ENCODE results near the gene TUBA4A. TPM values are rescaled to one million over a fixed set of nuclear protein-coding genes. Genes with fewer than 3 reads are reported as not detected.

Gene TUBA4A
- total RNA-seq, 1 donor from 2014 or later: 0.14 TPM

- Mint-ChIP-seq H3K36me3 (ENCODE audit: low read depth) (no peaks in the 10 kb centered on the region), H3K27me3 (ENCODE audit: low read depth) (peaks cover 70% of the 10 kb centered on the region), H3K4me1 (peaks cover 6% of the 10 kb centered on the region), H3K27ac (ENCODE audit: unreplicated experiment) (no peak overlapping the region), H3K9me3 (no peaks in the 10 kb centered on the region), H3K4me3 (no peak overlapping the region)
- peak; percentile 95 for DNase-seq (ENCODE audit: low read depth, low spot score)
- TF ChIP-seq, protein P1, sequence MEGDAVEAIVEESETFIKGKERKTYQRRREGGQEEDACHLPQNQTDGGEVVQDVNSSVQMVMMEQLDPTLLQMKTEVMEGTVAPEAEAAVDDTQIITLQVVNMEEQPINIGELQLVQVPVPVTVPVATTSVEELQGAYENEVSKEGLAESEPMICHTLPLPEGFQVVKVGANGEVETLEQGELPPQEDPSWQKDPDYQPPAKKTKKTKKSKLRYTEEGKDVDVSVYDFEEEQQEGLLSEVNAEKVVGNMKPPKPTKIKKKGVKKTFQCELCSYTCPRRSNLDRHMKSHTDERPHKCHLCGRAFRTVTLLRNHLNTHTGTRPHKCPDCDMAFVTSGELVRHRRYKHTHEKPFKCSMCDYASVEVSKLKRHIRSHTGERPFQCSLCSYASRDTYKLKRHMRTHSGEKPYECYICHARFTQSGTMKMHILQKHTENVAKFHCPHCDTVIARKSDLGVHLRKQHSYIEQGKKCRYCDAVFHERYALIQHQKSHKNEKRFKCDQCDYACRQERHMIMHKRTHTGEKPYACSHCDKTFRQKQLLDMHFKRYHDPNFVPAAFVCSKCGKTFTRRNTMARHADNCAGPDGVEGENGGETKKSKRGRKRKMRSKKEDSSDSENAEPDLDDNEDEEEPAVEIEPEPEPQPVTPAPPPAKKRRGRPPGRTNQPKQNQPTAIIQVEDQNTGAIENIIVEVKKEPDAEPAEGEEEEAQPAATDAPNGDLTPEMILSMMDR (conservative IDR thresholded peaks at IDR 0.05): peak; percentile 90
These were observed 45.1 kb upstream of the TUBA4A start for GRCh38 chr2:219298759-219299371.

DNA sequence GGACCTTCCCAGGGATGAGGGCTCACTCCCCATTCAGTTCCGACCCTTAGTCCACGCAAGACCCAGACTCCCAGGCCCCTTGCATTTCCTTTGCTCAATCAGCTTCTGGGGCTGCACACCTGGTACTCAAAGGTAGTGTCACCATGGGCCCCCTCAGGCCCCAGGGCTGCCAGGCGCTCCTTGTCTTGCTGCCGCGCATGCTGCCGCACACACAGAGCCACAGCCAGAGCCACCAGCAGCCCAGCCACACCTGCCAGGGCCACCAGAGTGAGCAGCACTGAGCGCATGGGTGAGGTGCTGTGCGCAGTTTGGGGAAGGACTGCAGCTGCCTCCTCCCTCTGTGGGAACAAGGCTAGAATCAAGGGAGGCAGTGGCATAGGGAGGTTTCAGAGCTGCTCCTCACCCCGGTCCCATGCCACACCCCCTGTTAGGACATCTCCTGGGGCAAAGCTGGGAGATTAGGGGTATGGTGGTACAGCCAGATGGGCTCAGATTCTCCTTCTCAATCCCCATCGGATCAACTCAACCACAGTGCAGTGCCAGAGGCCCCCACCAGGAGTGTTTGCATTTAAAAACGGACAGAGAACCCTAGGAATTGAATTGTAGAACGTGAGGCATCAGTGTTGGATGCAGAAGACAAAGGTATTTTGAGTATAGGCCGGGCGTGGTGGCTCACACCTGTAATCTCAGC lies 44.2 kb upstream of the TUBA4A start:
- peaks cover 61% of the 10 kb centered on the region for H3K27me3 Mint-ChIP-seq (ENCODE audit: low read depth)
- DNase-seq (ENCODE audit: low read depth, low spot score): no peak
- no peak overlapping the region for H3K27ac Mint-ChIP-seq (ENCODE audit: unreplicated experiment)

DNA sequence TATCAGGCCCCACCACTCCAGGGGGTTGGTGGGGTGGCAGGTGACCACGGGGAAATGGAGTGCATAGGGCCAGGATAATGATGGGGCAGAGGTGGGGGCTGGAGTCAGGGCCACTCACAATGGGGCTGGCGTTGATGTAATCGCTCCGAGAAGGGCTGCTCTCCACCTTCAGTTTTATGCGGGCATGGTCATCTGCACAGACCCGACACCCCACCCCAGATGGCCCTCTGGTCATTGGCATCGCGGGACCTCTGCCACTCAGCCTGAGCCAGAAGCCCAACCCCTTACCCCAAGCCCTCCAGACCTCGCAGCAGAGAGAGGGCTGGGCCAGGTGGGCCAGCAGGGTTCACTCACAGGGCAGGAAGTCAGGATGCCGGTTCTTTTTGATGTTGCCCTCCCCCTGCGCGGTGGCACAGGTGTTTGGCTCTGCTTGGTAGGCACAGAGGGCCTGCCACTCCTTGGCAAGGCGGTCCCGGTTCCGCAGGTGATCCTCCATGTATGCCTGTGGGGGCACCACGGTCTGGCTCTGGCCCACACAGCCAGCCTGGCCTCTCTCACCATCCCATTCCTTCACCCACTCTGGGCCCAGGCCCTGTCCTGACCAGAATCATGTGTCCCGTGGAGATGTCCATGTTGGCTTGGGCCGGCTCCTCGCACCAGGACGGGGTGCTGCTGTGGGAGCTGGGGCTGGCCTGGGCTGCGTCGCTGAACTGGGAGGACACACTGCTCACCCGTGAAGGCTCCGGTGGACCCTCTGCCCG lies 43.1 kb upstream of the TUBA4A start:
- Mint-ChIP-seq H3K27ac (ENCODE audit: unreplicated experiment) (no peak overlapping the region), H3K4me1 (peaks cover 6% of the 10 kb centered on the region), H3K9me3 (no peaks in the 10 kb centered on the region), H3K4me3 (no peak overlapping the region), H3K36me3 (ENCODE audit: low read depth) (no peaks in the 10 kb centered on the region), H3K27me3 (ENCODE audit: low read depth) (peaks cover 56% of the 10 kb centered on the region)
- no peak for DNase-seq (ENCODE audit: low read depth, low spot score)
- TF ChIP-seq, protein P1 (conservative IDR thresholded peaks at IDR 0.05): no peak

More for the DNA sequence above, 44.2 kb upstream of the TUBA4A start:
- H3K4me3 Mint-ChIP-seq: no peak overlapping the region
- H3K36me3 Mint-ChIP-seq (ENCODE audit: low read depth): no peaks in the 10 kb centered on the region
- no peaks in the 10 kb centered on the region for H3K9me3 Mint-ChIP-seq
- TF ChIP-seq, protein P1 (conservative IDR thresholded peaks at IDR 0.05): no peak
- H3K4me1 Mint-ChIP-seq: peaks cover 6% of the 10 kb centered on the region

GRCh38 chr2:219296142-219296541 lies 42.4 kb upstream of the TUBA4A start:
- Mint-ChIP-seq H3K4me3 (no peak overlapping the region), H3K36me3 (ENCODE audit: low read depth) (no peaks in the 10 kb centered on the region), H3K4me1 (peaks cover 6% of the 10 kb centered on the region), H3K27me3 (ENCODE audit: low read depth) (peaks cover 51% of the 10 kb centered on the region), H3K9me3 (no peaks in the 10 kb centered on the region), H3K27ac (ENCODE audit: unreplicated experiment) (no peak overlapping the region)
- TF ChIP-seq, protein P1 (conservative IDR thresholded peaks at IDR 0.05): no peak
- DNase-seq (ENCODE audit: low read depth, low spot score): no peak

- Mint-ChIP-seq H3K27ac (ENCODE audit: unreplicated experiment) (peak overlapping the region; percentile 75), H3K36me3 (ENCODE audit: low read depth) (no peaks in the 10 kb centered on the region), H3K4me1 (peaks cover 6% of the 10 kb centered on the region), H3K27me3 (ENCODE audit: low read depth) (peaks cover 39% of the 10 kb centered on the region), H3K4me3 (peak overlapping the region; percentile 68), H3K9me3 (no peaks in the 10 kb centered on the region)
- peak; percentile 79 for DNase-seq (ENCODE audit: low read depth, low spot score)
- TF ChIP-seq, protein P1 (conservative IDR thresholded peaks at IDR 0.05): peak; percentile 99
These were observed 40.9 kb upstream of the TUBA4A start for GRCh38 chr2:219294356-219295351.

Data from neural crest cell (in vitro differentiated cells).